Hematopoietic multipotent progenitor cell (in vitro differentiated cells): ENCODE data around the gene KRTAP10-10. TPM values are rescaled to one million over a fixed set of nuclear protein-coding genes. Genes with fewer than 3 reads are reported as not detected.
"Not testable (repeated sequence)": the region's sequence is repeated elsewhere in the genome, so short reads cannot be mapped to it uniquely, and the experiment has no call there.

ENCODE experiments used
- DNase-seq, 3 donors: peaks; one replicate each; pipeline ENCODE4 v3.0.0-alpha.2; 2011 to 2015; ENCODE audit warnings: low read depth in 2 of 3, low spot score in 2 of 3
- total RNA-seq: library from RNA; depleted of rRNA; stranded (reverse); fragments of >200 nt; gene quantifications from one replicate; pipeline ENCODE4 v1.2.3, GENCODE V29; 2012

Gene KRTAP10-10
- total RNA-seq, 1 donor: not detected

DNA sequence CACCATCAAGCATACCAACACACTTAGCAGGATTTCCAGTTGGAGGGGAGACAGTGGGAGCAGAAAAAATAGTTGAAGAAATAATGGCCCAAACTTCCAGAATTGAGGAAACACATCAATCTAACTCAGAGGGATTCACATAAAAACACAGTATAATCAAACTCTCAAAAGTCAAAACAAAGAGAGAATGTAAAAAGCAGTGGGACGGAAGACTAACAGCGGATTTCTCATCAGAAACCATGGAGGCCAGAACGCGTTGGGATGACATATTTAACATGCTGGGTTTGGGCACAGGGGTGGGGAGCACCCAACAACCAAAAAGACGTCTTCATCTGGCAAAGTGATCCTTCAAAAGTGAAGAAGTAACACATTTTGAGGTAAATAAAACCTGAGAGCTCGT, 17.3 kb upstream of the KRTAP10-10 start:
- no peak for DNase-seq

DNA sequence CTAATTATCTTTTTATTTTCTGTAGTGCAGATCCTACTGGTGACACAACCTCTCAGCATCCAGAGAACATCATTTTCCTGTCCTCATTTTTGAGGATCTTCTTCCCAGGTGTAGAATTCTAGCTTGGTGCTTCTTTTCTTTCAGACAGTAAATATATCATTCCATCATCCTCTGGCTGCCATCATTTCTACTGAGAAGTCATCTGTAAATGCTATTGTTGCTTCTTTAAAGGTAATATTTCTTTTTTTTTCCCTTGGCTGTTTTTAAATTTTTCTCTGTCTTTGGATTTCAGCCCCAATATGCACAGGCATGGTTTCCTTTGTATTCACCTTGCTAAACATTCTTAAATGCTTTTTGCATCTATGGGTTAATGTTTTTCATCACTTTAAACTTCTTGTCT, 13.6 kb upstream of the KRTAP10-10 start:
- no peak for DNase-seq

DNA sequence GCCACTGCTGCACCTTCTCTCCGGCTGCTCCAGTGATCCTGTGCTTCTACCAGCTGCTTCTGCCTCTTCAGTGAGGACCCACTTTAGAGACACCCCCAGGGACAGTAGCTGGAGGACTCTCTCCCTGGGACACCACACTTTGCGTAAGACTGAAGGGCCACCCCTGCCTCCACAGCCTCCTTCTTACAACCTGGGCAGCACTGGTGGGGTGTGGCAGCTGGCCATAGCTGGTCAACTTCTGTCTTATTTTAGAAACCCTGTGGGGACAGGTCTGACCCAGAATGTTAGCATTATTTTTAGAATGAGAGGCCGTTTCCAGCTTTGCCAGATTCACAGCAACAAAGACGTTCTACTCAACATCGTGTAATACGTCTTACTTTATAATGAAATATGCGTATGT, 11.4 kb upstream of the KRTAP10-10 start:
- no peak for DNase-seq

DNA sequence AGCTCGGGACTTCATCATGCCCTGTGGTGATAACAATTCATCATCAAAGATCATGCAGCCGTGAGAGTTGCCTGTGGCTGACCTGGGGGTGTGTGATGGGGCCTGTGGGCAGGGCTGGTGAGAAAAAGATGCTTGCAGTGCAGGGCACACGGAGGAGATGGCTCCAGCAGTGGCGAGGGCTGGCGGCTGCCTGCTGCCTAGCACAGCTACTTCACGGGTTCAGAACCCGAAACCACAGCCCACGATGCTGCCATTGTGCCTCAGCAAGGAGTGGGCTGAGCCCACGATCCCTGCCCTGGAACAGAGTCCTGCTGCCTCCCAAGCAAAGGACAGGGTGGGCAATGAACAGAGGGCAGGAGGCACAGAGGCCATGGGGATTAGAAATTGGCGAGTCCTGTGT, 10.9 kb upstream of the KRTAP10-10 start:
- DNase-seq: no peak

DNA sequence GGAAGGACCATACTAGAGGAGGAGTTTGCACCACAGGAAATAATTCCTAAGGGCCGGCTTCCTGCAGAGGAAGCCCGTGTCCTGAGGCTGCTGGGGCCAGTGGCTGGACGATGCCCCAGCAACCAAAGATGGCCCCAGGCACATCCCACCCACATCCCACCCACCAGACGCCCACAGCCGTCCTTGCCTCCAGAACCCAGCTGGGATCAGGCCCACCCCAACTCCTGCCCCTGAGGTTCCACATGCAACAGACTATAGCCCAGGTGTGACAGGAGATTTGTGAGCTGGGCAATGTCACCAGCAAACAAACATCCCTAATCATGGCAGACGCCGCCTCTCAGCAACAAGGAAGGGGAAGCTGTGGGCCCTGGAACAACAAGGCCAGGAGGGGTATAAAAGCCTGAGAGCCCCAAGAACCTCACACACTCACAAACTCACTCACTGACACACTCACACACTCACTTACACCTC, 10.4 kb upstream of the KRTAP10-10 start, which contains the start of gene KRTAP10-9:
KRTAP10-9 (plus strand) TSS at position 421 of the 471 bp plus-strand sequence. CDS start 79 bp downstream, outside the sequence.
- no peak for DNase-seq

DNA sequence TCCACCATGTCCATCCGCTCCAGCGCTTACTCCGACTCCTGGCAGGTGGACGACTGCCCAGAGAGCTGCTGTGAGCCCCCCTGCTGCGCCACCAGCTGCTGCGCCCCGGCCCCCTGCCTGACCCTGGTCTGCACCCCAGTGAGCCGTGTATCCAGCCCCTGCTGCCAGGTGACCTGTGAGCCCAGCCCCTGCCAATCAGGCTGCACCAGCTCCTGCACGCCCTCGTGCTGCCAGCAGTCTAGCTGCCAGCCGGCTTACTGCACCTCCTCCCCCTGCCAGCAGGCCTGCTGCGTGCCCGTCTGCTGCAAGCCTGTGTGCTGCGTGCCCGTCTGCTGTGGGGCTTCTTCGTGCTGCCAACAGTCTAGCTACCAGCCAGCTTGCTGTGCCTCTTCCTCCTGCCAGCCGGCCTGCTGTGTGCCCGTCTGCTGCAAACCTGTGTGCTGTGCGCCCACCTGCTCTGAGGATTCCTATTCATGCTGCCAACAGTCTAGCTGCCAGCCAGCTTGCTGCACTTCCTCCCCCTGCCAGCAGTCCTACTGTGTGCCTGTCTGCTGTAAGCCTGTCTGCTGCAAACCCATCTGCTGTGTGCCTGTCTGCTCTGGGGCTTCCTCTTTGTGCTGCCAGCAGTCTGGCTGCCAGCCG, 9.9 kb upstream of the KRTAP10-10 start:
- DNase-seq: not testable (repeated sequence)

DNA sequence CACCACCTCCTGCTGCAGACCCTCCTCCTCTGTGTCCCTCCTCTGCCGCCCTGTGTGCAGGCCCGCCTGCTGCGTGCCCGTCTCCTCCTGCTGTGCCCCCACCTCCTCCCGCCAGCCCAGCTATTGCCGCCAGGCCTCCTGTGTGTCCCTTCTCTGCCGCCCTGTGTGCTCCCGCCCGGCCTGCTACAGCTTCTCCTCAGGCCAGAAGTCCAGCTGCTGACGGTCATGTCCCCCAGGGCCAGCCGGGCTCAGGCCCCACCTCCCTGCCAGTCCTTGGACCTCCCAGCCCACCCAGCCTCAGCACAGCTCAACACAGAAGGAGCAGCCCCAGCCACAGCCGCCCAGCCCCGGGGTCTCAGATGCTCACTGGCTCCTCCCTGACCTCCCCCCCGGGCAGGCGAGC, 9.3 kb upstream of the KRTAP10-10 start:
- DNase-seq: not testable (repeated sequence)

DNA sequence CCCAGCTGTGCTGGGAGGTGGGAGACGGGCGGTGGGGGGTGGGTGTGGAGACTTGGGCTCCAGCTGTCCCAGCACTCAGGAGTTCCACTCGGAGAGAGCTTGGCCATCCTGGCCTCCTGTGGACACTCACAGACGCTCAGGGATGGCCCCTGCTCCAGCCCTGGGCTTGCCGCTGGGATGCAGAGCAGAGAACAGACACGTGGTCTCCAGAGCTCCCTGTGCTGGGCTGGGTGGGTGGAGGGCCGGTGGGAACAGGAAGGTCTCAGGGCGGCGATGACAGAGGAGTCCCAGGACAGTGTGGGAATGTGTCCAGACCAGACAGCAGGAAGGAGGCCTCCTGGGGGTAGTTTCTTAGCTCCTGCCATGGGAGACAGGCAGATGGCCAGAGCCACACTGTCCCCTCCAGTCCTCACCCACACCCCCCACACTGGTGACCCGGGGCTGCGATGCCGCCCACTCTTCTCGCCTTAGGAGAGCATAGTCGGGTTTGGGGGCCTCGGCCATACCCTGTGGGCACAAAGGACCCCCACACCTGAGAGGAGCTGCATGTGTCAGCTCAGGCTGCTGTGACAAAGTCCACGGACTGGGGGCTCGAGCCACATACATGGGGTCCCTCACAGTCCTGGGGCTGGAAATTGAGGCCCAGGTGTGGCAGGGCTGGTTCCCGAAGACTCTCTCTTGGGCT, 8.3 kb upstream of the KRTAP10-10 start:
- DNase-seq: no peak

DNA sequence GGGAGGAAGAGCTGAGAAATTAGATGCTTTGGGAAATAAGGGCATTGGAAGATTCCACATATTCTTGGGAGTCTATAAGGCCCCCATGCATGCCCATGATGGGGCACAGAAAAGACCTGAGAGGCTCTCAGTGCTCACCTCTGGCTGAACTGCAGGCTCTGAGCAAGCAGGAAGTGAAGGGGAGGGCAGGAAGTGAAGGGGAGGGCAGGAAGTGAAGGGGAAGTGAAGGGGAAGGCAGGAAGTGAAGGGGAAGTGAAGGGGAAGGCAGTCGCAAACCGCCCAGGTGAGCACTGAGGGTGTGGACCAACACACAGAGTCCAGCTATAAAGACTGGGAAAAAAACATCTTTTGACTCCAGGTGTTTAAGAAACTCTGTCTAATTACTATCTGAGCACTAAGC, 6.7 kb upstream of the KRTAP10-10 start:
- DNase-seq: no peak

DNA sequence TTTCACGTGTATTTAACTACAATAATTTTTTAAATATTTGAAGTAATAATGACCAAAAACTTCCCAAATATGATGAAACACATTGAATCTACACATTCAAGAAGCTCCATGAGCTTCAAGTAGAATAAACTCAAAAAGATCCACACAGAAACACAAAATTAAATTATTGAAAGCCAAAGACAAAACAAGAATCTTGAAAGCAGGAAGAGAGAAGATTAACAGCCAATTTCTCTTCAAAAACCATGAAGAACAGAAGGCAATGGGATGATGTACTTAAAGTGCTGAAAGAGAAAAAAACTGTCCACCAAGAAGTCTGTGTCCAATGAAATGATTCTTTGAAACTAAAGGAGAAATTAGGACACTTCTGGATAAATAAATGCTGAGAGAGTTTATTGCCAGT, 5.1 kb upstream of the KRTAP10-10 start:
- no peak for DNase-seq

DNA sequence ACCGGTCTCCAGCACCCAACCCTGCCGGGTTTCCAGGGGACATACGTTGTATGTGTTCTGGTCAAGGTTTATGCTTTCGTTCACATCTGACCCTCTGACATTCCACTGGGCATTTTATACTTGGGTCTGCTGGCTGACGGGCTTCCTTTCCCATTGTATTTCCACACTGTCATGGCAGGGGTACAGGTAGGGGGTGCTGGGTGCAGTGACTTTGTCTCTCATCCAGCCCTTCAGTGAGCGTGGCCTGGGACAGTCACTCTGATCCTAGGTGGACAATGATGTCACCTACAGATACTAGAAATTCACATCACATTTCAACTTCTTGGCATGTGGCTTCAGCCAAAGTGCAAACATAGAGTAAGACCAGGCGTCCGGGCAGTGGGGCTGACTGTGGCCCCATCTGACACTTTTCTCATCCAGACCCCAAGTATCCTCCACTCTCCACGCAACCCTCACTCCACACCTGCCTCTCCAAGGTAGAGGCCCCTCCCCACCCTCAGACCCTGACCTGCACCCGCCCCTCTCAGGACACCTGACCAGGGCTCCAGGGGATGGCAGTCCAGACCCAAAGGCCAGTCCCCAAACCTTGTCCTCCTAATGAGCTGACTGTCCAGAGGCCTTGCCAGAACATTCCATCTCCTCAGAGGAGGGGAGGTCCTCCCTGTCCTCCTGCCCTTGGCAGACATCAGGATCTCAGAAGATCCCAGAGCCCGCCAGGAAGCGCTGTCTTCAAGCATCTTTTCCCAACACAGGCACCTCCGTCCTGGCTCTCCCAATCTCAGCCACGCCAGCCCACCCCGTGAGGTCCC, 743 bp upstream of the KRTAP10-10 start:
- DNase-seq: no peak

DNA sequence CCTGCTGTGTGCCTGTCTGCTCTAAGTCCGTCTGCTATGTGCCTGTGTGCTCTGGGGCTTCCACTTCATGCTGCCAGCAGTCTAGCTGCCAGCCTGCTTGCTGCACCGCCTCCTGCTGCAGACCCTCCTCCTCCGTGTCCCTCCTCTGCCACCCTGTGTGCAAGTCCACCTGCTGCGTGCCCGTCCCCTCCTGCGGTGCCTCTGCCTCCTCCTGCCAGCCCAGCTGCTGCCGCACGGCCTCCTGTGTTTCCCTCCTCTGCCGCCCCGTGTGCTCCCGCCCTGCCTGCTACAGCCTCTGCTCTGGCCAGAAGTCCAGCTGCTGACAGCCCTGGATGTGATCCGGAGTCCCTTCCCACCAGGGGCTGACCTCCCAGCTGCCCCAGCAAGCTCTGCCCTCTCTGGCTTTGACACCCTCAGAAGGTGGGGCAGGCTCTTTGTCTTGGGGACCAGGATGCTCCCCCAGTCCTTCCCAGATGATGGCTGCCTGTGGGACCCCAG, 744 bp downstream of the KRTAP10-10 start:
- DNase-seq: not testable (repeated sequence)

DNA sequence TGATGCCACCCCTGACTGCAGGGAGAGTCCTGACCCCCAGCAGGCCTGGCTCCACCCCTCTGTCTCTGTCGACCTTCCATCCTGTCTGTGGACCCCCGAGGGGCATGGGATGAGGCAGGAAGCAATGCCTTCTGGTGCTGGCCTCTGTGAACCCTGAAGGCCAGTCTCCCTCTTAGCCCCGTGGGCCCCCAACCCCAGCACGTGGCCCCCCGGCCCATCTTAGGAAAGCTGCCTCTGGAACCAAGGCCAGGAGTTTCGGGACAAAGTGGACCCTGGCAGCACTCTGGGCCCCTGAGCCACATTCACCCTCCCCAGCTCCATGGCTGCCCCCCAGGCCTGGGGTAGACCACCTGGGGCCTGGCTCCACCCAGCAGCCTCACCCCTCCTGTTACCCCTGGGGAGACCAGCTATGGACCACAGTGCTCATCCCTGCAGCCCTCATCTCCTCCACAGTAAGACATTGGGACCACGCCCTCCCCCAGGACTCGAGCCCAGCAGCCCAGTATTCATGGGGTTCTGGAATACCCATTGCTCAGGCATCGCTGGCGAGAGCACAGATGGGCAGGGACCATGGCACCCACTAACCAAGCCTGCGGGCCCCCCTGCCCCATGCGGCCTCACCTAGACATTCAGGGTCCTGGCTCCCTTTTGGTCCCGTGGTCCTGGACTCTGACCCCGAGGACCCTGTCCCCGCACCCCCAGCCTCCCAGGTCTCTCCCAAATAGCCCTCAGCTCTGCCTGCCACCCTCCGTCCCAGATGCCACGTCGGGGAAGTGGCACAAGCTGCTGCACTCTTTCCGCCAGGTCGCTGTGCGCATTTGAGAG, 1.6 kb downstream of the KRTAP10-10 start:
- not testable (repeated sequence) for DNase-seq

DNA sequence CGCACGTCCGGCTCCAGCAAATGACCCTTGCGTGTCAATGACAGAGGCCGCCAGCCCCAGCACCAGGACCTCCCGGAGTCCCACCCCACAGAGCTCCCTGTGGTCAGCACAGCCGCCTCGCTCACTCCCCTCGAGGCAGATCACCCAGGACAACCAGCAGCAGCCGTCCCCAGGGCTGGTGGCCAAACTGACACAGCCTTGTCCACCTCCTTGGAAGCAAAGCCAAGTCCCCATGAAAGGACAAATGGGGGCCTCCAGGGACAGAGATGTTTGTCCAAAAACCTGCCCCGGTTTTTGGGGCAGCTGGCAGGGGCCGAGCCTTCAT, 2.1 kb downstream of the KRTAP10-10 start:
- no peak for DNase-seq

DNA sequence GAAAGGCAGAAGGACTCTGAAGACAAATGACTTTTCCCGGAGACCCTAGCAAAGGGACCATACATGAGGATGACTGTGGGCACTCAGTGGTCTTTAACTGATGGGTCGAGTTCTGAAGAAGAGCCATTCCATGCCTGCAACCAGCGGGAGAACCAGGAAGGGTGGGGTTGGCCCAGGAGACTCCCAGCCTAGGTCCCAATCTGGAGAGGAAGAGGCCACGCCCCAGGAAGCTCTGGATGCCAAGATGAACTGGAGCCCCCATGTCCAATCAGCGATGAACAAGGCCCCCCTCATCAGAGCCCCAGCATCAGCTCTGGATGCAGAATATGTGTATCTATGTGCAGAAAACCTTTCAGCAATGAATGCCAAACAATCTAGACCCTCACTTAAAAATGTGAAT, 3.6 kb downstream of the KRTAP10-10 start:
- no peak for DNase-seq

DNA sequence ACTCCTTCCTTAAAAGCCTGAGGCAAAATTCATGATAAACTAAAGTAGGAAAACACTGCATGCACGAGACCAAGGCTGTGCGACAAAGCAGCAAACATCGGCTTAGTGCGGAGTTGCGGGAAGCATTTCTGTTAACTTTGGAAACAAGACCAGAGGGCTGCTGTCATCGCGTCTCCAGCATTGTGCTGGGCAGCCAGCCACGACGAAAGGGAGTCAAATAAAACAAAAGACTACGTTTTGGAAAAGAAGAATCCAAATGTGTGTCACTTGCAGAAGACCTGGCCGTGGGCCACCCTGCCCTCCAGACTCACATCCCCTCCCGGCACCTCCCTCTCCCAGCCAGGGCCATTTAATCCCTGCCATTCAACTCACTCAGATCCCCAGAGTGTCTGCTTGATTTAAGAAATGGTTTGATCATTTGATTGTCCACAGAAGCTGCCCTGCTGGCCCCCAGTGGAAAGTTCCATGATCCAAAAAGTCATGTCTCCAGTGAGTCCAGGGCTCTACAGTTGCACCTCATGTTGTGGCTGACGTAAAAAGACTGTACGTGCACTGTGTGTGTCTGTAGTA, 6.7 kb downstream of the KRTAP10-10 start:
- no peak for DNase-seq

DNA sequence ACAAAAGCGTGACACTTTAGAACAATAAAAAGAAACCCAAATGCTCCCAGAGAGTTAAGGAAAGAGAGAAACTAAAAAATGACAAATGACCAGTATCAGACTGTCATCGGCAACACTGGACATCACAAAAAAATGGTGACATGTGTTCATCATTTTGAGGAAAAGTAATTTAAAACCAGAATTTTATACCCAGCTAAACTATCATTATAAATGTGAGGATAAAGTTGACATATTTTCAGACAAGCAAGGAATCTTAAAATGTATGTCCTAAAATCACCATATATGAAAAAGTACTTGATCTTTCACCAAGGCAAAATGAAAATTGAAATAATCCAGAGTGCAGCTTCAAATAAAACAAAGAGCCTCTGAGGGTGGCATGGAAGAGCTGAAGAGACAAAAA, 7.7 kb downstream of the KRTAP10-10 start:
- DNase-seq: no peak

DNA sequence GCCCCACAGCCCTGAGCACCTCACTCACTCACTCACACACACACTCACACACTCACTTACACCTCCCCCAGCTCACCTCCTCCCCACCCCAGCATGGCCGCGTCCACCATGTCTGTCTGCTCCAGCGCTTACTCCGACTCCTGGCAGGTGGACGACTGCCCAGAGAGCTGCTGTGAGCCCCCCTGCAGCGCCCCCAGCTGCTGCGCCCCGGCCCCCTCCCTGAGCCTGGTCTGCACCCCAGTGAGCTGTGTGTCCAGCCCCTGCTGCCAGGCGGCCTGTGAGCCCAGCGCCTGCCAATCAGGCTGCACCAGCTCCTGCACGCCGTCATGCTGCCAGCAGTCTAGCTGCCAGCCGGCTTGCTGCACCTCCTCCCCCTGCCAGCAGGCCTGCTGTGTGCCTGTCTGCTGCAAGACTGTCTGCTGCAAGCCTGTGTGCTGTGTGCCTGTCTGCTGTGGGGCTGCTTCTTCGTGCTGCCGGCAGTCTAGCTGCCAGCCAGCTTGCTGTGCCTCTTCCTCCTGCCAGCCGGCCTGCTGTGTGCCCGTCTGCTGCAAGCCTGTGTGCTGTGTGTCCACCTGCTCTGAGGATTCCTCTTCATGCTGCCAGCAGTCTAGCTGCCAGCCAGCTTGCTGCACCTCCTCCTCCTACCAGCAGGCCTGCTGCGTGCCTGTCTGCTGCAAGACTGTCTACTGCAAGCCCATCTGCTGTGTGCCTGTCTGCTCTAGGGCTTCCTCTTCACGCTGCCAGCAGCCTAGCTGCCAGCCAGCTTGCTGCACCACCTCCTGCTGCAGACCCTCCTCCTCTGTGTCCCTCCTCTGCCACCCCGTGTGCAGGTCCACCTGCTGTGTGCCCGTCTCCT, 9.4 kb downstream of the KRTAP10-10 start, which contains the start of gene KRTAP10-11:
KRTAP10-11 (plus strand) TSS at position 49 of the 856 bp plus-strand sequence; CDS start at position 94, 45 bp downstream.
- DNase-seq: not testable (repeated sequence)

DNA sequence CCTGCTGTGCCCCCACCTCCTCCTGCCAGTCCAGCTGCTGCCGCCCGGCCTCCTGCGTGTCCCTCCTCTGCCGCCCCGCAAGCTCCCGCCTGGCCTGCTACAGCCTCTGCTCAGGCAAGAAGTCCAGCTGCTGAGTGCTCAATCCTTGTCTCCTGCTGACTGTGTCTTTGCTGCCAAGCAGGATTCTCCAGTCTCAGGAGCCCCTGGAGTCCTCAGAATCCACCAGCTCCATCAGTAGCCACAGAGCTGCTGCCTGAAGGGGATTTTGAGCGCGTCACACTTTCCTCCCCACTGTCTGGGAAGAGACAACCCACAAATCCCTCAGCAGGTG, 10.0 kb downstream of the KRTAP10-10 start:
- DNase-seq: no peak
